SK-N-SH treated with all-trans-retinoic acid at 6 μM for 48 hours (cell line): ENCODE data around the gene TMEM178B.

Source experiments
- ATAC-seq: fragments of 200-7000 bp; cut with Tn5 transposase; 3 replicates; pipeline ENCODE4 v1.9.1; 2020; ENCODE audit warnings: mild to moderate bottlenecking, moderate library complexity
- ARNTL ChIP-seq: fragments of 450-650 bp; formaldehyde crosslinking; IDR thresholded peaks from 2 replicates; pipeline ENCODE4 v1.5.0; 2020; ENCODE audit warnings: low read depth, mild to moderate bottlenecking, moderate library complexity, borderline replicate concordance
- BACH2 ChIP-seq: fragments of 250-450 bp; sonication (Bioruptor Pico); IDR thresholded peaks from 2 replicates; pipeline ENCODE4 v1.9.0; 2021; ENCODE audit warnings: mild to moderate bottlenecking, borderline replicate concordance
- CSDC2 ChIP-seq: fragments of 250-450 bp; sonication (Bioruptor Pico); IDR thresholded peaks from 2 replicates; pipeline ENCODE4 v1.5.0; 2020; ENCODE audit warnings: mild to moderate bottlenecking, moderate library complexity
- CSRNP3 ChIP-seq: fragments of 250-450 bp; sonication (Bioruptor Pico); IDR thresholded peaks from 2 replicates; pipeline ENCODE4 v1.5.1; 2021; ENCODE audit warnings: mild to moderate bottlenecking, moderate library complexity
- GLIS3 ChIP-seq: fragments of 250-450 bp; sonication (Bioruptor Pico); IDR thresholded peaks from 2 replicates; pipeline ENCODE4 v1.5.0; 2020; ENCODE audit warnings: mild to moderate bottlenecking, moderate library complexity
- ISL1 ChIP-seq: fragments of 250-450 bp; sonication (Bioruptor Pico); IDR thresholded peaks from 2 replicates; pipeline ENCODE4 v2.1.2; 2022; ENCODE audit warnings: mild to moderate bottlenecking, moderate library complexity
- OSR1 ChIP-seq: fragments of 250-450 bp; sonication (Bioruptor Pico); IDR thresholded peaks from 2 replicates; pipeline ENCODE4 v1.8.0; 2022; ENCODE audit warnings: moderate library complexity, mild to moderate bottlenecking, inconsistent platforms
- POU6F1 ChIP-seq: fragments of 250-450 bp; sonication (Bioruptor Pico); IDR thresholded peaks from 2 replicates; pipeline ENCODE4 v1.8.0; 2021; ENCODE audit warnings: low read depth, mild to moderate bottlenecking, moderate library complexity, borderline replicate concordance
- PPARA ChIP-seq: fragments of 250-450 bp; sonication (Bioruptor Pico); IDR thresholded peaks from 2 replicates; pipeline ENCODE4 v1.5.0; 2020; ENCODE audit warnings: mild to moderate bottlenecking, borderline replicate concordance
- RARB ChIP-seq: fragments of 250-450 bp; sonication (Bioruptor Pico); IDR thresholded peaks from 2 replicates; pipeline ENCODE4 v1.8.0; 2021; ENCODE audit warnings: mild to moderate bottlenecking, moderate library complexity
- SNAI2 ChIP-seq: fragments of 250-450 bp; sonication (Bioruptor Pico); IDR thresholded peaks from 2 replicates; pipeline ENCODE4 v1.5.0; 2020; ENCODE audit warnings: mild to moderate bottlenecking, moderate library complexity
- TCF4 ChIP-seq: fragments of 250-450 bp; sonication (Bioruptor Pico); IDR thresholded peaks from 2 replicates; pipeline ENCODE4 v1.8.0; 2021; ENCODE audit warnings: mild to moderate bottlenecking, moderate library complexity, borderline replicate concordance
- TOX ChIP-seq: fragments of 250-450 bp; sonication (Bioruptor Pico); IDR thresholded peaks from 2 replicates; pipeline ENCODE4 v1.8.0; 2021; ENCODE audit warnings: mild to moderate bottlenecking, moderate library complexity, borderline replicate concordance
- ZC3H10 ChIP-seq: fragments of 250-450 bp; sonication (Bioruptor Pico); IDR thresholded peaks from 2 replicates; pipeline ENCODE4 v1.5.1; 2021; ENCODE audit warnings: mild to moderate bottlenecking, moderate library complexity
- ZFP3 ChIP-seq: fragments of 250-450 bp; sonication (Bioruptor Pico); IDR thresholded peaks from 2 replicates; pipeline ENCODE4 v1.5.0; 2020; ENCODE audit warnings: mild to moderate bottlenecking, moderate library complexity
- ZFP30 ChIP-seq: fragments of 450-650 bp; formaldehyde crosslinking; IDR thresholded peaks from 2 replicates; pipeline ENCODE4 v1.5.0; 2022; ENCODE audit warnings: mild to moderate bottlenecking, moderate library complexity
- ZNF565 ChIP-seq: fragments of 450-650 bp; formaldehyde crosslinking; conservative IDR thresholded peaks from 2 replicates; pipeline ENCODE4 v1.5.0; 2020; ENCODE audit warnings: low read depth, mild to moderate bottlenecking, moderate library complexity
- ZNF70 ChIP-seq: fragments of 450-650 bp; formaldehyde crosslinking; IDR thresholded peaks from 2 replicates; pipeline ENCODE4 v1.5.0; 2020; ENCODE audit warnings: mild to moderate bottlenecking, moderate library complexity
- ZNF8 ChIP-seq: fragments of 450-650 bp; formaldehyde crosslinking; IDR thresholded peaks from 2 replicates; pipeline ENCODE4 v1.5.0; 2020; ENCODE audit warnings: mild to moderate bottlenecking, moderate library complexity
- TF ChIP-seq, protein P1 (sequence below): fragments of 250-450 bp; sonication (Bioruptor Pico); IDR thresholded peaks from 2 replicates; pipeline ENCODE4 v1.8.0; 2020; ENCODE audit warnings: mild to moderate bottlenecking, moderate library complexity, borderline replicate concordance
- TF ChIP-seq, protein P2 (sequence below): fragments of 250-450 bp; sonication (Bioruptor Pico); IDR thresholded peaks from 2 replicates; pipeline ENCODE4 v1.5.0; 2020; ENCODE audit warnings: mild to moderate bottlenecking, moderate library complexity

The TMEM178B gene

GRCh38 chr7:141349804-141350203 is 275.9 kb downstream of the TMEM178B start (continued):
- TF ChIP-seq RARB (CRISPR knock-in tag), result no peak
- TF ChIP-seq CSDC2 (CRISPR knock-in tag), result no peak
- TF ChIP-seq TCF4, result no peak
- TF ChIP-seq ZFP30, result no peak

DNA sequence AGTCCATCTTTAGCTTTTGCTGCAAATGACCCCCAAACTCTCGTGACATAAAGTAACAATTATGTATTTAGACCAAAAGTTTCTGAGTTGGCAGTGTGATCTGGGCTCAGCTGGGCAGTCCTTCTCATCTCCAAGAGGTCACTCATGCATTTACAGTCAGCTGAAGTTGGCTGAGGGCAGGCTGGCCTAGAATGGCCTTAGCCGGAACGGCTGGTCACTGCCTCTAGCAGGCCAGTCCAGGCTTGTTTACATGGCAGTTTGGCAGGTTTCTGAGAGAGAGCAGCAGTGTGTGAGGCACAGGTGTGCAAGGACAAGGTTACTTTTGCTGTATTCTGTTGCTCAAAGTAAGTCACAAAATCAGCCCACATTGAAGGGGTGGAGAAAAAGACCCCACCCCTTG is 277.3 kb downstream of the TMEM178B start:
- no peak for ATAC-seq
- TF ChIP-seq ARNTL (CRISPR knock-in tag), result no peak
- no peak for TF ChIP-seq ZC3H10 (CRISPR knock-in tag)
- no peak for TF ChIP-seq ZFP3 (CRISPR knock-in tag)
- no peak for TF ChIP-seq TCF4
- TF ChIP-seq, protein P1, sequence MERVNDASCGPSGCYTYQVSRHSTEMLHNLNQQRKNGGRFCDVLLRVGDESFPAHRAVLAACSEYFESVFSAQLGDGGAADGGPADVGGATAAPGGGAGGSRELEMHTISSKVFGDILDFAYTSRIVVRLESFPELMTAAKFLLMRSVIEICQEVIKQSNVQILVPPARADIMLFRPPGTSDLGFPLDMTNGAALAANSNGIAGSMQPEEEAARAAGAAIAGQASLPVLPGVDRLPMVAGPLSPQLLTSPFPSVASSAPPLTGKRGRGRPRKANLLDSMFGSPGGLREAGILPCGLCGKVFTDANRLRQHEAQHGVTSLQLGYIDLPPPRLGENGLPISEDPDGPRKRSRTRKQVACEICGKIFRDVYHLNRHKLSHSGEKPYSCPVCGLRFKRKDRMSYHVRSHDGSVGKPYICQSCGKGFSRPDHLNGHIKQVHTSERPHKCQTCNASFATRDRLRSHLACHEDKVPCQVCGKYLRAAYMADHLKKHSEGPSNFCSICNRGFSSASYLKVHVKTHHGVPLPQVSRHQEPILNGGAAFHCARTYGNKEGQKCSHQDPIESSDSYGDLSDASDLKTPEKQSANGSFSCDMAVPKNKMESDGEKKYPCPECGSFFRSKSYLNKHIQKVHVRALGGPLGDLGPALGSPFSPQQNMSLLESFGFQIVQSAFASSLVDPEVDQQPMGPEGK (CRISPR knock-in tag), result no peak
- TF ChIP-seq ZNF70, result no peak
- TF ChIP-seq ZNF565 (CRISPR knock-in tag), result no peak
- TF ChIP-seq PPARA, result no peak
- no peak for TF ChIP-seq ZNF8 (CRISPR knock-in tag)
- TF ChIP-seq CSRNP3 (CRISPR knock-in tag), result no peak
- TF ChIP-seq SNAI2 (CRISPR knock-in tag), result no peak

- no peak for TF ChIP-seq ISL1 (CRISPR knock-in tag)
- no peak for TF ChIP-seq ZNF565 (CRISPR knock-in tag)
- no peak for TF ChIP-seq CSRNP3 (CRISPR knock-in tag)
- TF ChIP-seq POU6F1, result no peak
- TF ChIP-seq, protein P1 (CRISPR knock-in tag), result no peak
- TF ChIP-seq GLIS3, result no peak
- TF ChIP-seq, all 23 proteins: peak for 0
- no peak for ATAC-seq
Measured at GRCh38 chr7:141352955-141353354, 279.1 kb downstream of the TMEM178B start.

- ATAC-seq, result no peak
- TF ChIP-seq GLIS3, result no peak
- no peak for TF ChIP-seq BACH2 (CRISPR knock-in tag)
- no peak for TF ChIP-seq ZFP3 (CRISPR knock-in tag)
- no peak for TF ChIP-seq ZFP30
- no peak for TF ChIP-seq TOX
- no peak for TF ChIP-seq RARB (CRISPR knock-in tag)
- TF ChIP-seq ISL1 (CRISPR knock-in tag), result no peak
- no peak for TF ChIP-seq ZNF8 (CRISPR knock-in tag)
- no peak for TF ChIP-seq CSDC2 (CRISPR knock-in tag)
- no peak for TF ChIP-seq ARNTL (CRISPR knock-in tag)
- TF ChIP-seq, protein P2, sequence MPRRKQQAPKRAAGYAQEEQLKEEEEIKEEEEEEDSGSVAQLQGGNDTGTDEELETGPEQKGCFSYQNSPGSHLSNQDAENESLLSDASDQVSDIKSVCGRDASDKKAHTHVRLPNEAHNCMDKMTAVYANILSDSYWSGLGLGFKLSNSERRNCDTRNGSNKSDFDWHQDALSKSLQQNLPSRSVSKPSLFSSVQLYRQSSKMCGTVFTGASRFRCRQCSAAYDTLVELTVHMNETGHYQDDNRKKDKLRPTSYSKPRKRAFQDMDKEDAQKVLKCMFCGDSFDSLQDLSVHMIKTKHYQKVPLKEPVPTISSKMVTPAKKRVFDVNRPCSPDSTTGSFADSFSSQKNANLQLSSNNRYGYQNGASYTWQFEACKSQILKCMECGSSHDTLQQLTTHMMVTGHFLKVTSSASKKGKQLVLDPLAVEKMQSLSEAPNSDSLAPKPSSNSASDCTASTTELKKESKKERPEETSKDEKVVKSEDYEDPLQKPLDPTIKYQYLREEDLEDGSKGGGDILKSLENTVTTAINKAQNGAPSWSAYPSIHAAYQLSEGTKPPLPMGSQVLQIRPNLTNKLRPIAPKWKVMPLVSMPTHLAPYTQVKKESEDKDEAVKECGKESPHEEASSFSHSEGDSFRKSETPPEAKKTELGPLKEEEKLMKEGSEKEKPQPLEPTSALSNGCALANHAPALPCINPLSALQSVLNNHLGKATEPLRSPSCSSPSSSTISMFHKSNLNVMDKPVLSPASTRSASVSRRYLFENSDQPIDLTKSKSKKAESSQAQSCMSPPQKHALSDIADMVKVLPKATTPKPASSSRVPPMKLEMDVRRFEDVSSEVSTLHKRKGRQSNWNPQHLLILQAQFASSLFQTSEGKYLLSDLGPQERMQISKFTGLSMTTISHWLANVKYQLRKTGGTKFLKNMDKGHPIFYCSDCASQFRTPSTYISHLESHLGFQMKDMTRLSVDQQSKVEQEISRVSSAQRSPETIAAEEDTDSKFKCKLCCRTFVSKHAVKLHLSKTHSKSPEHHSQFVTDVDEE (CRISPR knock-in tag), result no peak
- TF ChIP-seq, protein P1 (CRISPR knock-in tag), result no peak
- no peak for TF ChIP-seq TCF4
- no peak for TF ChIP-seq POU6F1
- no peak for TF ChIP-seq ZNF565 (CRISPR knock-in tag)
- no peak for TF ChIP-seq OSR1 (CRISPR knock-in tag)
Measured at GRCh38 chr7:141354251-141354650, 280.4 kb downstream of the TMEM178B start.
